Fibroblast of mammary gland (primary cell): ENCODE data around the gene KAT5.

Experiments used
- DNase-seq: peaks from one replicate; pipeline ENCODE4 v3.0.0-alpha.2; 2010; ENCODE audit warnings: low read depth
- H3K4me3 ChIP-seq: 2 replicates; pipeline ENCODE4 v1.5.1; 2011; ENCODE audit warnings: low read depth, mild to moderate bottlenecking, low read length, moderate library complexity; ENCODE audit not compliant: control insufficient read depth
- CTCF ChIP-seq: conservative IDR thresholded peaks from 2 replicates; pipeline ENCODE4 v1.5.1; 2011; ENCODE audit warnings: low read depth, low read length, inconsistent platforms; ENCODE audit not compliant: control insufficient read depth, insufficient read depth

The KAT5 gene

GRCh38 chr11:65718531-65718930 lies 6.5 kb downstream of the KAT5 start:
- TF ChIP-seq CTCF = no peak
- no peak overlapping the region for H3K4me3 ChIP-seq

GRCh38 chr11:65718964-65719492 lies 7.0 kb downstream of the KAT5 start:
- DNase-seq = peak; percentile 51
- no peak for TF ChIP-seq CTCF
- peak overlapping the region; percentile 69 for H3K4me3 ChIP-seq

More at GRCh38 chr11:65718531-65718930, 6.5 kb downstream of the KAT5 start:
- DNase-seq = no peak

GRCh38 chr11:65719871-65720210 lies 7.8 kb downstream of the KAT5 start:
- peak; percentile 52 for DNase-seq
- no peak for TF ChIP-seq CTCF
- H3K4me3 ChIP-seq = peak overlapping the region; percentile 69

- H3K4me3 ChIP-seq = peak within 1 kb of the TSS; percentile 69
- DNase-seq = peak; percentile 79
- no peak for TF ChIP-seq CTCF
Observed at GRCh38 chr11:65720211-65720934, 8.3 kb downstream of the KAT5 start, which contains the start of gene RNASEH2C. TSS of gene RNASEH2C (minus strand) at chr11:65720798. CDS start at chr11:65720758, 40 bp downstream.

DNA sequence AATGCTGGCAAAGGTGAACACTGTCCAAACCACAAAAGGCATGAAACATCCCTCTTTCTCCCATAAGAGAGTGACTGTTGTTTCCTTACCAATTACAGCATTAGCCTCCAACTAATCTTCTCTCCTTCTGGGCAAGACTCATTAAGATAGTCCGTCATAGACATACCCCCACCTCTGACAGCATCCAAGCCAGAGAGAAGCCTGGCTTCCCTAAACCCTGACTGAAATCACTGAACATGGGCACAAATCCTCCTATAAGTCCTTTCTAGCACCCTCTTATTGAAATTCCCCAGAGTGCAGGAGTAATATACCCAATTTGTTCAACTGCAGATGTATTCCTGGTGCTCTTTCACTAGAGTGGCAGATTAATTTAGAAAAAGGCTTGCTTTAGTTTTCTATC lies 10.2 kb downstream of the KAT5 start:
- DNase-seq = no peak
- H3K4me3 ChIP-seq = no peak overlapping the region
- TF ChIP-seq CTCF = no peak

- no peak for DNase-seq
- TF ChIP-seq CTCF = no peak
- no peak overlapping the region for H3K4me3 ChIP-seq
Observed at GRCh38 chr11:65726660-65727059, 14.6 kb downstream of the KAT5 start.
